Trophoblast cell (in vitro differentiated cells and primary cell): ENCODE results near the gene SLC2A10.

Source experiments
- DNase-seq, 2 donors: peaks; one replicate each; pipeline ENCODE4 v3.0.0-alpha.2; 2016
- H2AFZ ChIP-seq: 2 replicates; pipeline ENCODE4 v1.6.1; 2013; ENCODE audit warnings: low read length, moderate library complexity, mild to moderate bottlenecking; ENCODE audit not compliant: insufficient read depth, poor library complexity
- H2AK5ac ChIP-seq: 2 replicates; pipeline ENCODE4 v1.6.1; 2013; ENCODE audit warnings: mild to moderate bottlenecking, low read length
- H2BK120ac ChIP-seq: 2 replicates; pipeline ENCODE4 v1.6.1; 2013; ENCODE audit warnings: low read length, mild to moderate bottlenecking, moderate library complexity; ENCODE audit not compliant: insufficient read depth, poor library complexity
- H2BK12ac ChIP-seq: 2 replicates; pipeline ENCODE4 v1.6.1; 2013; ENCODE audit warnings: mild to moderate bottlenecking, low read length, moderate library complexity
- H2BK5ac ChIP-seq: 2 replicates; pipeline ENCODE4 v1.6.1; 2013; ENCODE audit warnings: low read length, low read depth, moderate library complexity, mild to moderate bottlenecking; ENCODE audit not compliant: poor library complexity
- H3K14ac ChIP-seq: 2 replicates; pipeline ENCODE4 v1.6.1; 2013; ENCODE audit warnings: mild to moderate bottlenecking, low read length
- H3K18ac ChIP-seq: 2 replicates; pipeline ENCODE4 v1.6.1; 2013; ENCODE audit warnings: mild to moderate bottlenecking, low read length
- H3K23ac ChIP-seq: 2 replicates; pipeline ENCODE4 v1.6.1; 2013; ENCODE audit warnings: low read length
- H3K27ac ChIP-seq: 2 replicates; pipeline ENCODE4 v1.5.1; 2013; ENCODE audit warnings: low read depth, mild to moderate bottlenecking, inconsistent platforms, low read length, moderate library complexity
- H3K27me3 ChIP-seq: 2 replicates; pipeline ENCODE4 v1.6.1; 2013; ENCODE audit warnings: inconsistent platforms, mild to moderate bottlenecking, low read length, moderate library complexity; ENCODE audit not compliant: insufficient read depth
- H3K36me3 ChIP-seq, 2 experiments: 1 replicate in 1 of 2; 2 replicates in 1 of 2; pipeline ENCODE4 v1.6.1; 2013; ENCODE audit warnings: low read length in 2 of 2, mild to moderate bottlenecking in 2 of 2, moderate library complexity in 1 of 2; ENCODE audit not compliant: insufficient read depth in 2 of 2, control insufficient read depth in 1 of 2
- H3K4ac ChIP-seq: 2 replicates; pipeline ENCODE4 v1.6.1; 2013; ENCODE audit warnings: low read depth, mild to moderate bottlenecking, low read length, moderate library complexity
- H3K4me1 ChIP-seq, 2 experiments: 1 replicate in 1 of 2; 2 replicates in 1 of 2; pipeline ENCODE4 v1.6.1; 2013; ENCODE audit warnings: low read length in 2 of 2, mild to moderate bottlenecking in 2 of 2, moderate library complexity in 1 of 2; ENCODE audit not compliant: insufficient read depth in 2 of 2, control insufficient read depth in 1 of 2
- H3K4me2 ChIP-seq: 2 replicates; pipeline ENCODE4 v1.6.1; 2013; ENCODE audit warnings: inconsistent platforms, mild to moderate bottlenecking, low read length, moderate library complexity
- H3K4me3 ChIP-seq: 2 replicates; pipeline ENCODE4 v1.5.1; 2013; ENCODE audit warnings: mild to moderate bottlenecking, low read depth, low read length, inconsistent platforms
- H3K79me1 ChIP-seq: one replicate; pipeline ENCODE4 v1.6.1; 2013; ENCODE audit warnings: low read length
- H3K79me2 ChIP-seq: 2 replicates; pipeline ENCODE4 v1.6.1; 2013; ENCODE audit warnings: low read length, mild to moderate bottlenecking; ENCODE audit not compliant: control insufficient read depth, insufficient read depth, poor library complexity
- H3K9ac ChIP-seq: 2 replicates; pipeline ENCODE4 v1.6.1; 2013; ENCODE audit warnings: mild to moderate bottlenecking, low read length
- H3K9me3 ChIP-seq: 2 replicates; pipeline ENCODE4 v1.6.1; 2013; ENCODE audit warnings: low read depth, mild to moderate bottlenecking, control low read depth, inconsistent platforms, low read length; ENCODE audit not compliant: insufficient read depth
- H4K12ac ChIP-seq: 2 replicates; pipeline ENCODE4 v1.6.1; 2013; ENCODE audit warnings: low read depth, mild to moderate bottlenecking, low read length, moderate library complexity
- H4K8ac ChIP-seq: 2 replicates; pipeline ENCODE4 v1.6.1; 2013; ENCODE audit warnings: low read depth, mild to moderate bottlenecking, low read length, moderate library complexity
- H4K91ac ChIP-seq: one replicate; pipeline ENCODE4 v1.6.1; 2013; ENCODE audit warnings: low read depth, mild to moderate bottlenecking, low read length, moderate library complexity
- WGBS: extraction: QIAGEN DNeasy Blood & Tissue Kit; methylation state at CpG from one replicate; pipeline ENCODE4 v1.1.7; 2013; ENCODE audit warnings: missing lambda C conversion rate; ENCODE audit not compliant: insufficient read length, insufficient coverage; ENCODE audit errors: extremely low coverage; 5-methylcytosine and 5-hydroxymethylcytosine counted together

The SLC2A10 gene

GRCh38 chr20:46751856-46752255 lies 42.4 kb downstream of the SLC2A10 start:
- Histone ChIP-seq H3K9me3 (no peaks in the 10 kb centered on the region), H3K27ac (no peak overlapping the region), H3K4me1 (peaks cover 0 to 3% of the 10 kb centered on the region in 2 experiments), H3K4ac (no peak overlapping the region), H2BK5ac (no peak overlapping the region), H2AK5ac (no peak overlapping the region), H2BK120ac (no peak overlapping the region), H3K36me3 (no peaks in the 10 kb centered on the region), H3K4me2 (no peak overlapping the region), H4K91ac (no peak overlapping the region), H4K8ac (no peak overlapping the region), H3K14ac (no peak overlapping the region), H3K79me1 (no peaks in the 10 kb centered on the region), H3K18ac (no peak overlapping the region), H4K12ac (no peak overlapping the region), H3K9ac (no peak overlapping the region), H3K4me3 (no peak overlapping the region), H3K79me2 (no peaks in the 10 kb centered on the region), H3K23ac (no peak overlapping the region), H2BK12ac (no peak overlapping the region), H2AFZ (no peak overlapping the region), H3K27me3 (no peaks in the 10 kb centered on the region)
- peak; percentile 73 to 84 for DNase-seq
- WGBS = no CpG with 5 or more reads among the region's 9 CpGs

- no peaks in the 10 kb centered on the region for H3K4me1 ChIP-seq
- no peaks in the 10 kb centered on the region for H3K79me1 ChIP-seq
- no CpG with 5 or more reads among the region's 10 CpGs for whole genome bisulfite sequencing
- no peaks in the 10 kb centered on the region for H3K79me2 ChIP-seq
- H2BK120ac ChIP-seq = no peak overlapping the region
- H3K9ac ChIP-seq = no peak overlapping the region
- H2BK12ac ChIP-seq = no peak overlapping the region
- H3K9me3 ChIP-seq = no peaks in the 10 kb centered on the region
- H2AFZ ChIP-seq = no peak overlapping the region
- H4K12ac ChIP-seq = no peak overlapping the region
- H3K14ac ChIP-seq = no peak overlapping the region
- H3K18ac ChIP-seq = no peak overlapping the region
- H3K27me3 ChIP-seq = no peaks in the 10 kb centered on the region
- H2AK5ac ChIP-seq = no peak overlapping the region
- no peaks in the 10 kb centered on the region for H3K36me3 ChIP-seq
- peak; percentile 53 to 86 for DNase-seq
- H2BK5ac ChIP-seq = no peak overlapping the region
- H4K8ac ChIP-seq = no peak overlapping the region
- no peak overlapping the region for H3K23ac ChIP-seq
- H3K27ac ChIP-seq = no peak overlapping the region
- no peak overlapping the region for H4K91ac ChIP-seq
- H3K4me2 ChIP-seq = peak overlapping the region; percentile 4
- H3K4me3 ChIP-seq = no peak overlapping the region
- H3K4ac ChIP-seq = no peak overlapping the region
Observed at GRCh38 chr20:46752728-46753127, 43.3 kb downstream of the SLC2A10 start.

GRCh38 chr20:46755483-46756413 lies 46.3 kb downstream of the SLC2A10 start:
- no peaks in the 10 kb centered on the region for H3K27me3 ChIP-seq
- WGBS = no CpG with 5 or more reads among the region's 11 CpGs
- no peaks in the 10 kb centered on the region for H3K4me1 ChIP-seq
- no peak overlapping the region for H4K8ac ChIP-seq
- no peaks in the 10 kb centered on the region for H3K79me1 ChIP-seq
- H3K18ac ChIP-seq = no peak overlapping the region
- H3K36me3 ChIP-seq = no peaks in the 10 kb centered on the region
- H2AFZ ChIP-seq = no peak overlapping the region
- no peaks in the 10 kb centered on the region for H3K9me3 ChIP-seq
- no peak overlapping the region for H3K27ac ChIP-seq
- no peak for DNase-seq
- no peak overlapping the region for H3K4me3 ChIP-seq
- H4K12ac ChIP-seq = no peak overlapping the region
- no peaks in the 10 kb centered on the region for H3K79me2 ChIP-seq
- H2BK12ac ChIP-seq = no peak overlapping the region
- H3K4ac ChIP-seq = no peak overlapping the region
- H3K14ac ChIP-seq = no peak overlapping the region
- H3K4me2 ChIP-seq = no peak overlapping the region
- no peak overlapping the region for H3K9ac ChIP-seq
- no peak overlapping the region for H2AK5ac ChIP-seq
- H3K23ac ChIP-seq = no peak overlapping the region
- H2BK120ac ChIP-seq = no peak overlapping the region
- no peak overlapping the region for H2BK5ac ChIP-seq
- H4K91ac ChIP-seq = no peak overlapping the region

GRCh38 chr20:46756419-46756818 lies 47.0 kb downstream of the SLC2A10 start:
- Histone ChIP-seq H3K27me3 (no peaks in the 10 kb centered on the region), H3K18ac (no peak overlapping the region)
- no CpG with 5 or more reads among the region's 3 CpGs for WGBS

More at GRCh38 chr20:46756419-46756818, 47.0 kb downstream of the SLC2A10 start:
- Histone ChIP-seq H3K79me2 (no peaks in the 10 kb centered on the region), H3K14ac (no peak overlapping the region), H2BK5ac (no peak overlapping the region), H4K8ac (no peak overlapping the region), H4K91ac (no peak overlapping the region), H3K9me3 (no peaks in the 10 kb centered on the region), H3K36me3 (no peaks in the 10 kb centered on the region), H3K9ac (no peak overlapping the region), H3K4me2 (no peak overlapping the region), H2AFZ (no peak overlapping the region), H2BK12ac (no peak overlapping the region), H2AK5ac (no peak overlapping the region), H3K4me1 (no peaks in the 10 kb centered on the region), H3K4me3 (no peak overlapping the region), H3K23ac (no peak overlapping the region), H3K27ac (no peak overlapping the region), H3K4ac (no peak overlapping the region), H3K79me1 (no peaks in the 10 kb centered on the region), H2BK120ac (no peak overlapping the region), H4K12ac (no peak overlapping the region)
- DNase-seq = no peak
